Left cardiac atrium (tissue), 4 donors: ENCODE results near the gene PRDM5. TPM values are rescaled to one million over a fixed set of nuclear protein-coding genes. Genes with fewer than 3 reads are reported as not detected.
"Not testable (repeated sequence)": the region's sequence is repeated elsewhere in the genome, so short reads cannot be mapped to it uniquely, and the experiment has no call there.

Source experiments
- ATAC-seq, 2 donors: fragments of 200-7000 bp; cut with Tn5 transposase; one replicate each; pipeline ENCODE4 v1.9.1; 2020; ENCODE audit warnings: mild to moderate bottlenecking in 2 of 2, moderate library complexity in 2 of 2
- DNase-seq: peaks from one replicate; pipeline ENCODE4 v3.0.0-alpha.2; 2020
- intact Hi-C, 2 donors: fragments of 100-400 bp; cut with DNase I; formaldehyde crosslinking; loops; one replicate each; pipeline versions ENCODE4 v1.14.1 to v1.15.1; 2022 to 2023
- total RNA-seq, 2 donors: library from RNA; stranded (reverse); fragmentation: NEBNext Ultra II Directional; extraction: Animal tissue kit (Norgen Biotek cat#: 25700); gene quantifications; one replicate each; pipeline ENCODE4 v1.2.1, GENCODE V29; 2021
- donor health status: DM: no; HTN: yes; CAD: no.
- donor health status: DM: no; HTN: yes; CAD: no; lungs with severe emphysema.
- donor health status: DM: yes; HTN: yes; CAD: no.
- donor health status: Dilated cardiomyopathy.

The PRDM5 gene
- total RNA-seq, 2 donors from 2014 or later = 8.2 to 14.2 TPM

DNA sequence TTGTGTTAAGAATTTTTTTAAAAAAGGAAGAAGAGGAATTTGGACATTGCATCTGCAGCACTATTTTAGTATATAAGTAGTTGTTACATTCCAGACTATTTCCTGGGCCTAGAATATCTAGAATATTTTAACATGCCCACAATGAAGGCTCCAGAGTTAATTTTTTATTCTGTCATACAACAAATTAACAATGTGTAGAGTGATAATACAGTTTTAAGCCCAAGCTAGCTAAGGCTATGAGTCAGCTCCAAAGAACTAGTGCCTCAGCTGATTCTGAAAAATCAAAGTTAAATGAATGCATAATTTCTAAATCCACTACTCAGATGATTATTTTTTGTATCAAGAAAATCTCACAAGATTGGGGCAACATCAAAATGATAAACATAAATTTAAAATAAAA, 231.4 kb downstream of the PRDM5 start:
- DNase-seq = no peak
- intact Hi-C loops = no loop called here
- no peak for ATAC-seq

DNA sequence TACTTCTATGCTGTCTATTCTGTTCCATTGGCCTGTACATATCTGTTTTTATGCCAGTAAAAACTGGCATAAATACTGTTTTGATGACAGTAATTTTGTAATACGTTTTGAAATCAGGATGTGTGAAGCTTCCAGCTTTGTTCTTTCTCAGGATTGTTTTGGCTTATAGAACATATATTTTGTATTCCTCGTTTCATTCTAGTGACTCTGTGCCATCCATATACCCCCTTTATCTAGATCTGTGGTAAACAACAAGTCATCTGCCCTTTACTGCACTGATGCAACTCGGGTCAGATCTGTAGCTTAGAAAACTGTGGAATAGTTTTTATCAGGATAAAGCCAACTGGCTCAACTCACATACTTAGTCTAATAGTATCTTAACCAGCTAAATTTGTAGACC, 233.7 kb downstream of the PRDM5 start:
- intact Hi-C loops = no loop called here
- no peak for ATAC-seq
- DNase-seq = no peak

DNA sequence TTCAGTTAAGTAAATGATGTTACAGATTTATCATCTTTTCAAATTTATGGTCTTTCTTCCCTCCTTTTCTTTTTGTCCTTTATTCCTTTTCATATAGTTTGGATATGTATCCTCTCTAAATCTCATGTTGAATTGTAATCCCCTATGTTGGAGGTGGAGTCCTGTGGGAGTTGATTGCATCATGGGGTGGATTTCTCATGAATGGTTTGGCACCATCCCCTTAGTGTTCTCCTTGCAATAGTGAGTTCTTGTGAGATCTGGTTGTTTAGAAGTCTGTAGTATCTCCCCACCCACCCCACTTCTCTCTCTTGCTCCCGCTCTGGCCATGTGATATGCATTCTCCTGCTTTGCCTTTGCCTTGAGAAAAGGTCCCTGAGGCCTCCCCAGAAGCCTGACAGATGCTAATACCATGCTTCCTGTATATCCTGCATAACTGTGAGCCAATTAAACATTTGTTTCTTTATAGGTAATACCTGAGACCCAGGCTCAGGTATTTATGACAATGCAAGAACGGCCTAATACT, 236.7 kb downstream of the PRDM5 start:
- DNase-seq (no peak), ATAC-seq (no peak)
- intact Hi-C loops = no loop called here

DNA sequence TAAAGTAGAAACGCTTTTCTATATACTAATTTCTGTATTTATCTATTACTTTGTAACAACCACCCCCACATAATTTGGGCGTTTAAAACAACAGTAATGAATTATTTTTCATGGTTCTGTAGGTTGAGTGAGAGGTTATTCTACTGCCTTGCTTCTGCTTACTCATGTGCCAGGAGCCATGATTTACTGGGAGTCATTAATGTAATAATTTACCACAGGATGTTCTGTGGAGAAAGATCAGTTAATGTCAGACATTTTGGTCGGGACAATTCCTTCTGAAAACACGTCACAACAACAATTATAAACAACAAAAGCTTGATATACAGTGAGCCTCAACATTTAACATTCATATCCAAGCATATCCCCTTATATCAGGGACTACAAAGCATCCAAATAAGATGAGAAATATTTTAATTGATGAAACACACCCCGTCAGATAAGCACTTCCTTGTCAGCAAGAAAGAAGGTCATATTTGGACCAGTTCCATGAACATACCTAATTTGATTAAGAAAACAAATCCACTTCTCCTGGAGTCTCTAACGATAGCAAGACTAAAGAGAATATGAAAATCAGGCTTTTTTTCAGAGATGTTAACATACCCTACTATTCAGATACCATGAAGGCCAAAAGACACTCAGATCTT, 238.5 kb downstream of the PRDM5 start:
- DNase-seq (no peak), ATAC-seq (no peak)
- intact Hi-C loops = no loop called here

DNA sequence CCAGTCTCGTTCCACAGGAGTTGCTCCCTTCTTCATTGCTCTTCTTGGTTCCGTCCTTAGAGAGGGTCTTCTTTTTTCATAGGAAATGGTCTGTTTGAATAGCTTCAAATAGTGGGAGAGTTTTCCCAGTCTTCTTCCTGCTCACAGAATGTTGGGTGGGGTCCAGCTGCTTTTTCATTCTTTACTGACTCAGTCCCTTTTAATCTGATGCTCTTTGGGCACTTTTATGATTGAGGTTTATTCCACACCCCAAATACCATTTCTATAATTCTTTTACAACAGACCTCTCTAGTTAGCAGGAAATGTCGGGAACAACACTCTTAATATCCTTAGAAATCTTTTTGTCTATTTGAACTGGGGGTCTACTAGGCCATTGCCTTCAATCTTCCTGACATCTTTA, 239.5 kb downstream of the PRDM5 start:
- ATAC-seq = no peak
- intact Hi-C loops = no loop called here
- DNase-seq = no peak

DNA sequence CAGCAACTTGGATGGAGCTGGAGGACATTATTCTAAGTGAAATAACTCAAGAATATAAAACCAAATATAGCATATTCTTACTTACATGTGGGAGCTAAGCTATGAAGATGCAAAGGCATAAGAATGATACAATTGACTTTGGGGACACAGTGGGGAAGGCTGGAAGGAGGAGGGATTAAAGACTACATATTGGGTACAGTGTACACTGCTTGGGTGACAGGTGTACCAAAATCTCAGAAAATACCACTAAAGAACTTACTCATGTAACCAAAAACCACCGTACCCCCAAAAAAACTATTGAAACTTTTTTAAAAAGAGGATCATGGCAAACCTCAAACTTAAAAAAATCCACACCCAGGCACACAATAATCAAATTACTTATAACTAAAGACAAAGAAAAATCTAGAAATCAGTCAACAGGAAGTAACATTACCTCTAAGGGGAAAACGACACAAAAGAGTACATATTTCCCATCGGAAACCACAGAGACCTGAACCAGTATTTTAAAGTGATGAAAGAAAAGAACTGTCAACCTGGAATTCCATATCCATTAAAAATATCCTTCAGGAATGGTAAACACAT, 241.8 kb downstream of the PRDM5 start:
- DNase-seq = no peak
- ATAC-seq = no peak
- intact Hi-C loops = no loop called here

DNA sequence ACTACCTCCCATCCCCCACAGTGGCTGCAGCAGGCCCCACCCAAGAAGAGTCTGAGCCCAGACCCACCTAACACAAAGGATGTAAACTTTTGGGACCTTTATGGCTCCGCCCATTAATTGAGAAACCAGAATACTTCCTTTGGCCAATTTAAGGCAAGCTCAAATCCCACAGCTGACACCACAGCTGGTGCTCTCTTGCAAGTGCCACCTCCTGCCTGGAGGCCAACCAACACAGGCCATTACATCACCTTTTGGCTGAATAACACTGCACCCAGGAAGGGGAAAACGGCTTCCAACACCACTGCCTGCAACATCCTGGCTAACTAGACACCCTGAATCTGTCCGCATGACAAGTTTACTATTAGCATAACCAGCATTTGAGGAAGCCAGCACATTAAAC, 248.8 kb downstream of the PRDM5 start:
- no peak for DNase-seq
- intact Hi-C loops = no loop called here

DNA sequence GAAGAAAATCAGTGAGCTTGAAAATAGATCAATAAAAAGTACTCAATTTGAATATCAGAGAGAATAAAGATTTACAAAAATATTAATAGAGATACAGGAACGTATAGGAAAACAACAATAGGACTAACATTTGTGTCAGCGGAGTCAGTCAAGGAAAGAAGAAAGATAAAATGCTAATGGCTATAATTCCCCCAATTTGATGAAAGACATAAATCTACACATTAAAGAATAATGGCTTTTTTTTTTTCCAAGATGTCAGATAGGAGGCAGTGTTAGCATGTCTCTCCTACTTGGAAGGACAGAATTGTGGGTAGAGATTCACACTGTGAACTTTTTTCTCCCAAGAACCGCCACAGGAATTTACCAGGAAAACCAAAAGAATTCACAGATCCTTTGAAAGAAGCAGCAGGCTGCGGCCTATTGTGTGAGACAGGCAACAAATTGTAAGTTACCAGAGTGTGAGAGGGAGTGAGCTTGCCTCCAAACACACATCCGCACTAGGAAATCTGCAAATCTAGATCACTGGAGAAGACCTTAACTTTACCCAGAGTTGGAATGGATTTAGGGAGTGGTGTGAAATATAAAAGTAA, 249.9 kb downstream of the PRDM5 start:
- intact Hi-C loops = no loop called here
- DNase-seq = no peak
- no peak for ATAC-seq

More for the DNA sequence above, 248.8 kb downstream of the PRDM5 start:
- ATAC-seq = no peak

DNA sequence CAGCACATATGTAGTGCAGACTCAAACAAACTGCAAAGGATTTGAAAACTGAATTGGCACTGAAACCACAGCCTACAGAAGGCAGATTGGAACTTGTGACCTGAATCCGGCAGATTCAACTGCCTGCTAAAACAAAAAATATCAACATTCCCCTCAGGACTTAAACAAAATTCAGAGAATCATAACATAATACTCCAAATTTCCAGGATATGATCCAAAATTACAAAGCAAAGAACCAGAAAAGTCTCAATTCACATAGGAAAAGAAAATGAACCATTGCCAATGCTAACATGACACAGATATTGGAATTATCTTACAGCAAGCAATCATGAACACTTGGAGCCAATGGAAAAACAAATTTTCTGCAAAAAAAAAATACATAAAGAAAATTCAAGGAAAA, 250.4 kb downstream of the PRDM5 start:
- no peak for DNase-seq
- intact Hi-C loops = no loop called here
- no peak for ATAC-seq

DNA sequence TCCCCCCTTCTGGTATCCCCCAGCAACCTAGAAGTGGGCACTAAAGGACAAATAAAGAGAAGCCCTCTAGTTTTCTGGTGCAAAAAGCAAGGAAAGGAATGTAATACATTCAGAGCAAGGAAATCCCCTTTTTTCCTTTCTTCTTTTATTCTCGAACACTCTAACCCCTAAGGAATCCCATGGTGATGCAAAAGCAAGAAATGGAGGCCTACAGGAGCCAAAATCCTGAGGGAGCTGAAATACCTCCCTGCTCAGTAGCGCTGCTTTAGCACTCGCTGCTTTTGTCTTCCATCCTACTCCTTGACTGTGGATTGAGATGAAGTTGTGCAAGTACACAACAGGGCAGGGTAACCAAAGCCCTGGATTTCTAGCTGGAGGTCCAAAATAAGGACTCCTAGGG, 251.0 kb downstream of the PRDM5 start:
- DNase-seq (no peak), ATAC-seq (no peak)
- intact Hi-C loops = no loop called here

DNA sequence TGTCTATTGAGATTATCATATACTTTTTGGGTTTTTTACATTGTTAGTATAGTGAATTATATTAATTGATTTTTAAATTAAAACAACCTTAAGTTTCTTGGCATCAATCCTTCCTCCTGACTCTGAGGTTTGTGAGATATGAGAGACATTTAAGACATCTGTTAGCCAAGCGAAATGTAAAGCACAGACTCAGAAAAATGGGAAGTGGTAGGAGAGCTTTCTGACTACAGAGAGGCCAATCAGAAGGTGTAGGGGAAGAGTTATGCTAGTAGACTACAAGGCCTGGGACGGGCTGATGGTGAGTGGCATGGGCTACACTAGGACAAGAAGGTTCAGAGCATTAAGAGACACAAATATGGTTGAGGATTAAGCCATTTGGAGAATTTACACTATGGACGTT, 255.4 kb downstream of the PRDM5 start:
- intact Hi-C loops = no loop called here
- ATAC-seq = no peak
- DNase-seq = no peak

DNA sequence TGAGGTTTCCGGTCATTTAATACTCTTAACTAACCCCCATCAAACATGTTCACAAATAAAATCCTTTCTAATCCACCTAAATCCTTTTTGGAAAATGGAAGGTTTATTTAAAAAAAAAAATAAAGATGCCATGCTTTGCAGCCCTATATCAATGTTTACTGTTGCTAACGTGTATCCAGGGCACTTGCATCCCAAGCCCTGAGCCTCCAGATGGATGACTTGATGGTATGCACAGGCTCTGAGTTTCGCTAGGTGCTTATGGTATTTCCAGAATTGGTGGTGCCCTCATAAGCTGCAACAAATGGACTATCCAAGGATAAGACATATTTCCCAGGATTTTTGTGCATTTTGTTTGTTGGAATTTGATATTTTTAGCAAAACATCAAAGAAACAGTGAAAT, 257.7 kb downstream of the PRDM5 start:
- intact Hi-C loops = no loop called here
- ATAC-seq (no peak), DNase-seq (no peak)

DNA sequence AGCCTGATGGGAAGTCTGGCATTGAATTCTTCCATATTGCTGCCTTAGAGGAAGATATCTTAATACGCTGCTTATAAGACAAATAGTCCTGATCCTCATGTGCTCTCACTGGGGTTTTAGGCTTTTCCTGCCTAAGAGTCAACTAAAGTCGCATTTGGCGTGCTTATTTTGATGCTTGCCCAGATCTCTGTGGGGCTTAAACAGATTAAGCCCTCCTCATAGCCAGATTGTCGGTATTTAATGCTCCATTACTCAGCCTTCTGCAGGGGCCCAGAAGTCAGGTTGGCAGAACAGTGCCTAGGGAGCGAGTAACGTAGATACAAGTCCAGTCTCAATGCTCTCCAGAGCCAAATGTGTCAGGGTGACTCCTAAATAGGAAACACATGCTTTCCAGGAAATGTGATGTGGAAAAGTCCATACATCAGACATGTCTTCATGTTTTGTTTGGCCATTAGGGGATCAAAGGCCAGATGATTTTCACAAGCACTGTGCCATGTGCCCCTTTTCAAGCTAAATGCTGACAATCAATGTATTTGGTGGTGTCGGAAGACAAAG, 262.8 kb downstream of the PRDM5 start:
- DNase-seq (no peak), ATAC-seq (no peak)
- intact Hi-C loops = no loop called here

DNA sequence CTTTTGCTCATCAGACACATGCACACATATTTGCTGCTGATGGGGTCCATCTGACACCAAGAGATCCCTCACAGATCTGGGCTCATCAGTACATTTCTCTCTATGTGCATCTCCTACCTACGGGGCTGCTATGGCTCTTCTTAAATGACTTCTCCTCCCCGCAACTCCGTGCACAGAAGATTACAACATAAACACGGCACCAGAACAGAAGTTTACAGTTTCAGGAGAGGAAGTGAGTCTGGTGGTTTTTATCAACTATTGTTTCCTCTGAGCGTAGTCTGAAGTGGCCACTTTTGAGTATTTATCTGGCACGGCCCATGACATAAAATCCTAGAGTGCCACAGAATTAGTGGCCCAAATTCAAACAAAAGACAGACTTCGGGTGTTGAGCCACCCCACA, 263.8 kb downstream of the PRDM5 start:
- ATAC-seq (no peak), DNase-seq (no peak)
- intact Hi-C loops = no loop called here

DNA sequence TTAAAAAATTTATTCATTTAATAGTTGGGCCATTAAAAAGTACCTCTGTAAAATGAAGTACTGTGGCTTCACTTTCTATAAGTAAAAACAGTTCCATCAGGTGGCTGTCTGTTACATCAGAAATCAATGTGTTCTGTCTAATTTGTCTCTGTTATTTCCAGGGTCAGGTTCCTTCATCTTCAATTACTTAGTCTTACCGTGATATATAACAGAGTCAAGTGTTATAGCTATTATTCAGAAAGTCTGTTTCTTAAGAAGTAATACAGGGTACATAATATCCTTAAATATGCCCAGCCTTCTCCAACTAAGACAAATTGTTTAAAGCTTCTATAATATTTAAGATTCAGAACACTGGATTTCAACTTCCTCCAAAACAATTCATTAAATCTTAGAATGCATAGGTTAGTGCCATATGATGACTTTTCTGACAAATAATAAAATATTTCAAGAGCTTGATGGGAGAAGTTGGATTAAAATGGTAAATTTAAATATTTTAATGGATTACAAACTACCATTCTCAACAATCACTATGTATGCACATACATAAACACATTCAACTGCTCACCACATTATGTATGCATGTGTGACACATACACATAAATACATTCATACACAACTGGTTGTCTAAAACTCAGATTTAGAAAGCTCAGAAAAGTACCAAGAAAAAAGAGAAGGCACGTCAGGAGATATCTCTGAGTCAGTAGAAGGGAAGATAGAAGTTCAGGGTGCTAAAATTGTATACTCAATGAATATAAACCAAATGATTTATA, 268.5 kb downstream of the PRDM5 start:
- intact Hi-C loops = no loop called here

DNA sequence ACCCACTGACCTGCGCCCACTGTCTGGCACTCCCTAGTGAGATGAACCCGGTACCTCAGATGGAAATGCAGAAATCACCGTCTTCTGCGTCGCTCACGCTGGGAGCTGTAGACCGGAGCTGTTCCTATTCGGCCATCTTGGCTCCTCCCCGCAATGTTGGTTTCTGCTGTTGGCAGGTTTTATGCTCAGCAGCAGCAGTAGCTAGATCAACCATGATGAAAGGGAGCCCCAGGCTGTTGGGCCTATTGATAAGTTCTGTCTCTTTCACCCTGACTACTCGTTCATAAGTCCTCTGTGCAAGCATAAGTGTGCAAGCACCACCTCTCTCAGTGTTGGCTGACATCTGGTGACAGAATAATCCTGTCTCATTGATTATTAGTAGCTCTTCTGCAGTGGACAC, 274.2 kb downstream of the PRDM5 start:
- ATAC-seq, DNase-seq, intact Hi-C loops: not testable (repeated sequence)

More for the DNA sequence above, 268.5 kb downstream of the PRDM5 start:
- no peak for DNase-seq
- ATAC-seq = no peak
